ENCODE results near the gene CCDC61.

DNA sequence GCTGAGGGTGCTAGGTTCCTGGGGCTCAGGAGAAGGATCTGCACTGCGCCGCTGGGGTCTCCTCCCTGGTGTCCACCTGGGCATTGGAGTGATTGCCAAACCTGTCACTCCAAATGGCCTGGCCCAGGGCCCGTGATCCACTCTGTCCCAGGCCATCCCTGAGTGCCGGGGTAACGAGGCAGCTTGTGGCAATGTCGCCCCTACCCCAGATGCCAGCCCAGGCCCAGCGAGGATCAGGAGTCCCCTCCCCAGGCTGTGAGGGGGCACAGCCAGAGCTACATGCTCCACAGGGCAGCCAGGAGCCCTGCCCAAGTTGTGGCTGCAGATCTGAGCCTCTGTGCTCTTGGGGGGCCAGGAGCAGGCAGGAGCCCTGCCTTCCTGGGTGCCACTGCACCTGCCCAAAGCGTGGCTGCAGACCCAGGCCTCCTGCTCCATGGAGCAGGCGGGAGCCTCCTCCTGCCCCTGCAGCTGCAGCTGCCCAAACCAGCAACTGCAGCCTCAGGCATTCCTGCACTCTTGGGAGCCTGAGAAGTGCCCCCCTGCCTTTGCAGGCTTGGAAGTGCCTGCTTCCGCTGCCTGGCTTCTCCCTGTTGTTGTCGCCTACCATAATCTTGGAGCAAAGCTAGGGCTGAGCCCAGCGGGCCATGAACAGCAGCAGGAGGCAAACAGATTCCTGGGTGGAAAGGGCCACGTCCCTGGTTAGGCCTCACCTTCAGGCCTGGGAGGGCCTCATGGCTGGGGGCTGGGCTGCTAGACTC lies 40.9 kb downstream of the CCDC61 start:
- TF ChIP-seq POLR2A (IDR thresholded peaks at IDR 0.05) (no peak), POLR2AphosphoS5 (IDR thresholded peaks at IDR 0.05) (no peak)
- TF ChIP-seq, protein P1, sequence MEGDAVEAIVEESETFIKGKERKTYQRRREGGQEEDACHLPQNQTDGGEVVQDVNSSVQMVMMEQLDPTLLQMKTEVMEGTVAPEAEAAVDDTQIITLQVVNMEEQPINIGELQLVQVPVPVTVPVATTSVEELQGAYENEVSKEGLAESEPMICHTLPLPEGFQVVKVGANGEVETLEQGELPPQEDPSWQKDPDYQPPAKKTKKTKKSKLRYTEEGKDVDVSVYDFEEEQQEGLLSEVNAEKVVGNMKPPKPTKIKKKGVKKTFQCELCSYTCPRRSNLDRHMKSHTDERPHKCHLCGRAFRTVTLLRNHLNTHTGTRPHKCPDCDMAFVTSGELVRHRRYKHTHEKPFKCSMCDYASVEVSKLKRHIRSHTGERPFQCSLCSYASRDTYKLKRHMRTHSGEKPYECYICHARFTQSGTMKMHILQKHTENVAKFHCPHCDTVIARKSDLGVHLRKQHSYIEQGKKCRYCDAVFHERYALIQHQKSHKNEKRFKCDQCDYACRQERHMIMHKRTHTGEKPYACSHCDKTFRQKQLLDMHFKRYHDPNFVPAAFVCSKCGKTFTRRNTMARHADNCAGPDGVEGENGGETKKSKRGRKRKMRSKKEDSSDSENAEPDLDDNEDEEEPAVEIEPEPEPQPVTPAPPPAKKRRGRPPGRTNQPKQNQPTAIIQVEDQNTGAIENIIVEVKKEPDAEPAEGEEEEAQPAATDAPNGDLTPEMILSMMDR (IDR thresholded peaks at IDR 0.05) = no peak

Data from breast epithelium (tissue), 3 donors.